K562 (cell line): ENCODE results near the gene LRPAP1. TPM values are rescaled to one million over a fixed set of nuclear protein-coding genes. Genes with fewer than 3 reads are reported as not detected.

Source experiments
- ATAC-seq: fragments of 200-7000 bp; cut with Tn5 transposase; 3 replicates; pipeline ENCODE4 v1.9.1; 2020; ENCODE audit warnings: moderate library complexity
- BruUV-seq: library from RNA; stranded (reverse); fragments of 400-500 nt; replicated peaks from 2 replicates; lab custom pipeline; 2021; lab: Mats Ljungman, UMichigan
- CTCF ChIA-PET: fragments of 300-600 bp; formaldehyde crosslinking; extraction: SDS; loops from one replicate; lab custom pipeline; 2021; ENCODE audit warnings: low intra/inter-chr PET ratio; lab: Yijun Ruan, JAX
- POLR2A ChIA-PET: fragments of 300-600, 350-650 bp; sonication (Branson Sonifier 250); formaldehyde crosslinking; extraction: SDS; loops from one replicate; lab custom pipeline; 2021; ENCODE audit warnings: antibody characterized with exemption, inconsistent platforms; lab: Yijun Ruan, JAX
- DNase-seq, 4 experiments: peaks; one replicate each; pipeline versions ENCODE4 v3.0.0 to v3.0.0-alpha.2; 2011 to 2018; ENCODE audit warnings: low spot score in 3 of 4, mixed read lengths in 3 of 4; ENCODE audit errors: extremely low read depth in 1 of 4
- FAIRE-seq: peaks from 2 replicates; lab custom pipeline; 2011; peaks lifted over from hg19 to GRCh38; lab: Jason Lieb, UNC
- H2AFZ ChIP-seq: 2 replicates; pipeline ENCODE4 v1.6.0; 2011; ENCODE audit warnings: low read depth, low read length, control low read depth, inconsistent platforms
- H3K27ac ChIP-seq: fragments of 200-600 bp; 3 replicates; pipeline ENCODE4 v1.8.0; 2011; ENCODE audit warnings: low read depth, mild to moderate bottlenecking, control low read depth, inconsistent platforms, low read length, moderate library complexity, mixed read lengths; ENCODE audit errors: extremely low read depth
- H3K27me3 ChIP-seq, 2 experiments: fragments of 300-600 bp in 1 of 2; 2 replicates in 1 of 2; 3 replicates in 1 of 2; pipeline versions ENCODE4 v1.6.0 to v1.8.0; 2011; ENCODE audit warnings: inconsistent platforms in 2 of 2, low read length in 2 of 2, mild to moderate bottlenecking in 1 of 2, mixed read lengths in 1 of 2, moderate library complexity in 1 of 2; ENCODE audit not compliant: control insufficient read depth in 2 of 2, insufficient read depth in 2 of 2
- H3K36me3 ChIP-seq: fragments of 300-600 bp; 3 replicates; pipeline ENCODE4 v1.8.0; 2011; ENCODE audit warnings: mild to moderate bottlenecking, low read length, inconsistent platforms; ENCODE audit not compliant: control insufficient read depth, insufficient read depth
- H3K4me1 ChIP-seq, 2 experiments: fragments of 200-600 bp in 1 of 2; replicated peaks in 1 of 2; 2 replicates in 1 of 2; 3 replicates in 1 of 2; pipeline versions ENCODE4 v1.5.1 to v1.8.0; 2011; ENCODE audit warnings: inconsistent platforms in 2 of 2, low read length in 2 of 2, mild to moderate bottlenecking in 1 of 2, mixed read lengths in 1 of 2, moderate library complexity in 1 of 2; ENCODE audit not compliant: control insufficient read depth in 2 of 2, insufficient read depth in 2 of 2
- H3K4me2 ChIP-seq: 2 replicates; pipeline ENCODE4 v1.6.1; 2011; ENCODE audit warnings: low read length, control low read depth, inconsistent platforms, mixed read lengths; ENCODE audit not compliant: insufficient read depth
- H3K4me3 ChIP-seq: fragments of 200-600 bp; sonication (generic), shearing (Covaris generic); 2 replicates; pipeline ENCODE4 v1.5.1; 2016; ENCODE audit warnings: control low read depth, inconsistent platforms
- H3K79me2 ChIP-seq: fragments of 200-600 bp; 3 replicates; pipeline ENCODE4 v1.8.0; 2011; ENCODE audit warnings: low read length, inconsistent platforms; ENCODE audit not compliant: control insufficient read depth, insufficient read depth
- H3K9ac ChIP-seq, 2 experiments: 2 replicates each; pipeline versions ENCODE4 v1.6.0 to v1.6.1; 2011; ENCODE audit warnings: low read depth in 2 of 2, low read length in 2 of 2, control low read depth in 1 of 2, inconsistent platforms in 1 of 2, mild to moderate bottlenecking in 1 of 2, mixed read lengths in 1 of 2; ENCODE audit not compliant: insufficient read depth in 1 of 2
- H3K9me1 ChIP-seq: one replicate; pipeline ENCODE4 v1.6.0; 2011; ENCODE audit warnings: inconsistent platforms, mild to moderate bottlenecking, low read length, moderate library complexity; ENCODE audit not compliant: control insufficient read depth, insufficient read depth
- H3K9me3 ChIP-seq: replicated peaks from 2 replicates; pipeline ENCODE4 v1.5.1; 2011; ENCODE audit warnings: low read depth, low read length, inconsistent platforms; ENCODE audit not compliant: control insufficient read depth, insufficient read depth
- H4K20me1 ChIP-seq: replicated peaks from 2 replicates; pipeline ENCODE4 v1.6.1; 2011; ENCODE audit warnings: low read length, inconsistent platforms, mixed read lengths; ENCODE audit not compliant: control insufficient read depth, insufficient read depth
- CHD1 ChIP-seq: fragments of 200-600 bp; sonication (generic); IDR thresholded peaks from one replicate; pipeline ENCODE4 v1.6.1; 2012; ENCODE audit warnings: mild to moderate bottlenecking, moderate library complexity, low read length, inconsistent platforms
- SAFB2 ChIP-seq: fragments of 200-400 bp; formaldehyde crosslinking; IDR thresholded peaks from 2 replicates; pipeline ENCODE4 v1.6.1; 2018; ENCODE audit warnings: borderline replicate concordance, low read length, low read depth, moderate library complexity; ENCODE audit not compliant: severe bottlenecking
- SMAD3 ChIP-seq: fragments of 450-650 bp; formaldehyde crosslinking; conservative IDR thresholded peaks from 2 replicates; pipeline ENCODE4 v1.4.0; 2020; ENCODE audit warnings: mild to moderate bottlenecking
- SOX6 ChIP-seq: fragments of 450-650 bp; IDR thresholded peaks from 2 replicates; pipeline ENCODE4 v1.6.1; 2014; ENCODE audit warnings: mild to moderate bottlenecking
- ZEB2 ChIP-seq: fragments of 450-650 bp; IDR thresholded peaks from 2 replicates; pipeline ENCODE4 v1.6.1; 2016
- ZNF239 ChIP-seq: fragments of 250-450 bp; sonication (Bioruptor Pico); IDR thresholded peaks from 2 replicates; pipeline ENCODE4 v1.4.0; 2020; ENCODE audit warnings: mild to moderate bottlenecking
- WGBS: fragments of 100-300 bp; shearing (Covaris generic); methylation state at CpG from one replicate; pipeline ENCODE4 v1.1.6; 2016; ENCODE audit warnings: low coverage, mixed read lengths; ENCODE audit not compliant: insufficient coverage; ENCODE audit errors: missing lambda C conversion rate; 5-methylcytosine and 5-hydroxymethylcytosine counted together
- in situ Hi-C: fragments of 300-500 bp; cut with MboI; formaldehyde crosslinking; loops from 4 replicates; pipeline ENCODE4 v1.15.0; 2018; ENCODE audit warnings: inconsistent platforms, mixed read lengths
- intact Hi-C: fragments of 100-400 bp; cut with micrococcal nuclease; formaldehyde crosslinking; loops from 2 replicates; pipeline ENCODE4 v1.14.2; 2022
- polyA plus RNA-seq, 8 experiments: library from polyadenylated mRNA; depleted of rRNA in 4 of 8; stranded (reverse) in 5 of 8; unstranded in 3 of 8; fragments of >200 nt; fragmentation: Nextera tagmentation in 2 of 8; fragmentation: Illumina TruSeq in 1 of 8; extraction: Ambion mirVana in 2 of 8; extraction: Trizol in 1 of 8; gene quantifications; 2 replicates each; pipeline versions ENCODE4 v1.2.1 to v1.2.3, GENCODE V29; 2011 to 2014; ENCODE audit warnings: inconsistent platforms in 1 of 8, missing spikeins in 1 of 8
- total RNA-seq, 7 experiments: library from RNA; depleted of rRNA in 6 of 7; stranded (reverse); fragments of >200 nt in 6 of 7; fragmentation: Illumina TruSeq in 2 of 7; extraction: Trizol in 2 of 7; gene quantifications; 2 replicates each; pipeline versions ENCODE4 v1.2.1 to v1.2.3, GENCODE V29; 2011 to 2021; ENCODE audit warnings: low replicate concordance in 1 of 7
- TF ChIP-seq, protein P1 (sequence below): sonication (generic); formaldehyde crosslinking; IDR thresholded peaks from 2 replicates; pipeline ENCODE4 v1.9.0; 2022; ENCODE audit warnings: mild to moderate bottlenecking, missing genetic modification reagents

The LRPAP1 gene
- total and polyA plus RNA-seq, 9 of the 15 experiments (the other 6 are each of a cell fraction or from before 2014, with no cell fraction given): 1.1 to 75.5 (median 41.8) TPM

DNA sequence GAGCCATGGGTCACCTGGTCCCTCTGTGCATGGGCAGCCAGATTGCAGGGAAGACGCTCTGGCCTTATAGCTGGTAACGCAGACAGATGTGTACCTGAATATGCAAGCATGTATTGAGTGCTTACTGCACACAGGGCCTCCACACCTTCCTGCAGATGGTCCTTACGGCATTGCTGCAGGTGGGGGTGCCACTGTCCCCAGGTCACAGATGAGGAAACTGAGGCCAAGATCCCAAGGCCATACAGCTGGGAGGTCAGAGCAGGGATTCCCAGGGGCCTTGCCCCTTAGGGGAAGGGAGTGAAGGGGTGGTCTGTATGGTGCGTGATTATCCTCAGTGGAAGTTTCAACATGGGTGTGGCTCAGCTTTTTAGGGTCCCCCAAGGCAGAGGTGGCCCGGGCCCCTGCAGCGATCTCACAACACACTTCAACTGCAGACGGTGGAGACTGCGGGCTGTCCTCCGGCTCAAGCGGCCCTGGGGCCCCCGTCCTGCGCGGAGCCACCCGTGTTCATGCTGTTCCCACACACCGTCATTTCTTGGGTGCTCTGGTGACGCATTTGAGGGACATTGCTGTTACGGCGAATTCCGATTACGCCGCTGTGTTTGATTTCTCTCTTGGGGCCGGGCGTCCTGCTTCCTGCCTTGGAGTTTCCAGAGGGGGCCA lies 61.0 kb downstream of the LRPAP1 start:
- in situ Hi-C loops (no loop called here), intact Hi-C loops (no loop called here)
- FAIRE-seq (no peak), DNase-seq (no peak), ATAC-seq (no peak)
- H2AFZ ChIP-seq: no peak overlapping the region
- no peaks in the 10 kb centered on the region for H3K36me3 ChIP-seq
- CTCF ChIA-PET: no interaction called here
- TF ChIP-seq ZNF239 (CRISPR knock-in tag): no peak
- TF ChIP-seq SMAD3 (CRISPR knock-in tag): no peak
- TF ChIP-seq SAFB2: no peak
- TF ChIP-seq, protein P1, sequence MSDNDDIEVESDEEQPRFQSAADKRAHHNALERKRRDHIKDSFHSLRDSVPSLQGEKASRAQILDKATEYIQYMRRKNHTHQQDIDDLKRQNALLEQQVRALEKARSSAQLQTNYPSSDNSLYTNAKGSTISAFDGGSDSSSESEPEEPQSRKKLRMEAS (CRISPR knock-in tag): no peak
- TF ChIP-seq ZEB2: no peak
- no peak for TF ChIP-seq CHD1
- no peak for TF ChIP-seq SOX6
- no TSS peak for BruUV-seq
- H3K27me3 ChIP-seq: peaks cover 17 to 61% of the 10 kb centered on the region in 2 experiments; a peak in 4 of 5 replicates
- H3K4me2 ChIP-seq: no peak overlapping the region
- H3K9ac ChIP-seq: no peak overlapping the region
- WGBS: 18% methylated on average over 23 of the region's 23 CpGs
- H4K20me1 ChIP-seq: 0 out of 2 replicates have a peak, but pooled peaks cover 5% of the 10 kb centered on the region
- POLR2A ChIA-PET: no interaction called here
- peaks cover 10% of the 10 kb centered on the region; the same call in 1 of the 2 replicates for H3K9me3 ChIP-seq
- H3K4me3 ChIP-seq: no peak overlapping the region
- no peaks in the 10 kb centered on the region for H3K79me2 ChIP-seq
- H3K9me1 ChIP-seq: no peaks in the 10 kb centered on the region
- peaks cover 0 to 22% of the 10 kb centered on the region in 2 experiments; a peak in 2 of 5 replicates for H3K4me1 ChIP-seq
- no peak overlapping the region for H3K27ac ChIP-seq
